Dendritic cell treated with granulocyte-macrophage colony-stimulating factor and Interleukin-4, amounts not matched to agents 40 ng/mL and 50 ng/mL, for 4 days (primary cell): ENCODE results near the gene CABLES1.
"Not testable (repeated sequence)": the region's sequence is repeated elsewhere in the genome, so short reads cannot be mapped to it uniquely, and the experiment has no call there.

Source experiments
- H3K27ac Mint-ChIP-seq: one replicate; pipeline ENCODE4 v1.8.0; 2022; ENCODE audit warnings: mild to moderate bottlenecking, mixed read lengths
- H3K27me3 Mint-ChIP-seq: one replicate; pipeline ENCODE4 v1.8.0; 2022; ENCODE audit warnings: mild to moderate bottlenecking, mixed read lengths
- H3K36me3 Mint-ChIP-seq: one replicate; pipeline ENCODE4 v1.8.0; 2022; ENCODE audit warnings: low read depth, mixed read lengths
- H3K4me1 Mint-ChIP-seq: one replicate; pipeline ENCODE4 v1.8.0; 2022; ENCODE audit warnings: low read depth, mixed read lengths
- H3K4me3 Mint-ChIP-seq: one replicate; pipeline ENCODE4 v1.8.0; 2022; ENCODE audit warnings: mild to moderate bottlenecking, moderate library complexity, mixed read lengths
- H3K9me3 Mint-ChIP-seq: one replicate; pipeline ENCODE4 v1.8.0; 2022; ENCODE audit warnings: mixed read lengths
- intact Hi-C: fragments of 100-400 bp; cut with micrococcal nuclease; formaldehyde crosslinking; loops from one replicate; pipeline ENCODE4 v1.15.0; 2022

Gene CABLES1

GRCh38 chr18:23134780-23135549 lies at the start of gene CABLES1:
Gene CABLES1 (plus strand): TSS chr18:23135485. CDS start chr18:23135763, 278 bp downstream.
- H3K4me1 Mint-ChIP-seq, result peaks cover 42% of the 10 kb centered on the region
- H3K27me3 Mint-ChIP-seq, result peaks cover 65% of the 10 kb centered on the region
- H3K9me3 Mint-ChIP-seq, result no peaks in the 10 kb centered on the region
- H3K27ac Mint-ChIP-seq, result peak within 1 kb of the TSS; percentile 76
- peak within 1 kb of the TSS; percentile 79 for H3K4me3 Mint-ChIP-seq
- intact Hi-C loops, result loop anchor here (5.0 to 10.0 kb wide), 3 partner anchors 107 to 277 kb away; no protein-coding TSS in a partner anchor
- H3K36me3 Mint-ChIP-seq, result no peaks in the 10 kb centered on the region

GRCh38 chr18:23087352-23087751 lies 47.9 kb upstream of the CABLES1 start:
- Mint-ChIP-seq H3K4me3 (no peak overlapping the region), H3K27me3 (peaks cover 18% of the 10 kb centered on the region), H3K9me3 (no peaks in the 10 kb centered on the region), H3K4me1 (peaks cover 19% of the 10 kb centered on the region), H3K27ac (no peak overlapping the region), H3K36me3 (no peaks in the 10 kb centered on the region)
- intact Hi-C loops, result no loop called here

- Mint-ChIP-seq H3K36me3 (no peaks in the 10 kb centered on the region), H3K4me3 (no peak overlapping the region), H3K27me3 (peaks cover 18% of the 10 kb centered on the region), H3K27ac (peak overlapping the region; percentile 75), H3K4me1 (peaks cover 29% of the 10 kb centered on the region), H3K9me3 (no peaks in the 10 kb centered on the region)
- intact Hi-C loops, result no loop called here
Observed at GRCh38 chr18:23088310-23088709, 47.0 kb upstream of the CABLES1 start.

GRCh38 chr18:23091017-23091993 lies 44.0 kb upstream of the CABLES1 start:
- H3K9me3 Mint-ChIP-seq, H3K36me3 Mint-ChIP-seq, H3K4me3 Mint-ChIP-seq: not testable (repeated sequence)
- peaks cover 37% of the 10 kb centered on the region for H3K4me1 Mint-ChIP-seq
- H3K27ac Mint-ChIP-seq, result peak overlapping the region; percentile 83
- H3K27me3 Mint-ChIP-seq, result peaks cover 21% of the 10 kb centered on the region
- intact Hi-C loops, result loop anchor here (5.0 kb wide), 1 partner anchor 34 kb away; no protein-coding TSS in a partner anchor

GRCh38 chr18:23092121-23092520 lies 43.2 kb upstream of the CABLES1 start:
- H3K36me3 Mint-ChIP-seq, result no peaks in the 10 kb centered on the region
- H3K27ac Mint-ChIP-seq, result peak overlapping the region; percentile 83
- H3K4me3 Mint-ChIP-seq, result no peak overlapping the region
- intact Hi-C loops, result loop anchor here (5.0 kb wide), 1 partner anchor 35 kb away; no protein-coding TSS in a partner anchor
- H3K4me1 Mint-ChIP-seq, result peaks cover 37% of the 10 kb centered on the region
- peaks cover 20% of the 10 kb centered on the region for H3K27me3 Mint-ChIP-seq
- H3K9me3 Mint-ChIP-seq, result no peaks in the 10 kb centered on the region

- H3K9me3 Mint-ChIP-seq, H3K36me3 Mint-ChIP-seq, H3K27ac Mint-ChIP-seq, H3K4me3 Mint-ChIP-seq: not testable (repeated sequence)
- intact Hi-C loops, result loop anchor here (5.0 kb wide), 1 partner anchor 36 kb away; no protein-coding TSS in a partner anchor
- Mint-ChIP-seq H3K27me3 (peaks cover 20% of the 10 kb centered on the region), H3K4me1 (peaks cover 35% of the 10 kb centered on the region)
Observed at GRCh38 chr18:23093130-23093529, 42.2 kb upstream of the CABLES1 start.

- H3K4me3 Mint-ChIP-seq, result no peak overlapping the region
- H3K9me3 Mint-ChIP-seq, result no peaks in the 10 kb centered on the region
Observed at GRCh38 chr18:23093772-23094171, 41.5 kb upstream of the CABLES1 start.

GRCh38 chr18:23094411-23095190 lies 40.7 kb upstream of the CABLES1 start:
- no peaks in the 10 kb centered on the region for H3K36me3 Mint-ChIP-seq
- H3K9me3 Mint-ChIP-seq, result no peaks in the 10 kb centered on the region
- H3K4me1 Mint-ChIP-seq, result peaks cover 30% of the 10 kb centered on the region
- peaks cover 20% of the 10 kb centered on the region for H3K27me3 Mint-ChIP-seq
- H3K27ac Mint-ChIP-seq, result peak overlapping the region; percentile 47
- H3K4me3 Mint-ChIP-seq, result no peak overlapping the region
- intact Hi-C loops, result loop anchor here (5.0 kb wide), 1 partner anchor 37 kb away; no protein-coding TSS in a partner anchor

More at GRCh38 chr18:23093772-23094171, 41.5 kb upstream of the CABLES1 start:
- Mint-ChIP-seq H3K27ac (peak overlapping the region; percentile 47), H3K4me1 (peaks cover 30% of the 10 kb centered on the region), H3K36me3 (no peaks in the 10 kb centered on the region), H3K27me3 (peaks cover 20% of the 10 kb centered on the region)
- intact Hi-C loops, result loop anchor here (5.0 kb wide), 1 partner anchor 36 kb away; no protein-coding TSS in a partner anchor

GRCh38 chr18:23095463-23095862 lies 39.8 kb upstream of the CABLES1 start:
- no peaks in the 10 kb centered on the region for H3K36me3 Mint-ChIP-seq
- intact Hi-C loops, result no loop called here
- peaks cover 20% of the 10 kb centered on the region for H3K27me3 Mint-ChIP-seq
- H3K4me1 Mint-ChIP-seq, result peaks cover 28% of the 10 kb centered on the region
- H3K4me3 Mint-ChIP-seq, result no peak overlapping the region
- peak overlapping the region; percentile 39 for H3K27ac Mint-ChIP-seq
- no peaks in the 10 kb centered on the region for H3K9me3 Mint-ChIP-seq

GRCh38 chr18:23097016-23097415 lies 38.3 kb upstream of the CABLES1 start:
- H3K4me3 Mint-ChIP-seq, intact Hi-C loops, H3K9me3 Mint-ChIP-seq, H3K36me3 Mint-ChIP-seq: not testable (repeated sequence)
- Mint-ChIP-seq H3K27ac (peak overlapping the region; percentile 32), H3K4me1 (peaks cover 31% of the 10 kb centered on the region), H3K27me3 (peaks cover 20% of the 10 kb centered on the region)

GRCh38 chr18:23099621-23100020 lies 35.7 kb upstream of the CABLES1 start:
- peaks cover 12% of the 10 kb centered on the region for H3K4me1 Mint-ChIP-seq
- H3K27ac Mint-ChIP-seq, result peak overlapping the region; percentile 38
- no peaks in the 10 kb centered on the region for H3K36me3 Mint-ChIP-seq
- H3K9me3 Mint-ChIP-seq, result no peaks in the 10 kb centered on the region
- H3K4me3 Mint-ChIP-seq, result no peak overlapping the region
- intact Hi-C loops, result no loop called here
- H3K27me3 Mint-ChIP-seq, result peaks cover 12% of the 10 kb centered on the region

- intact Hi-C loops, result no loop called here
- Mint-ChIP-seq H3K27me3 (peaks cover 6% of the 10 kb centered on the region), H3K9me3 (peaks cover 8% of the 10 kb centered on the region), H3K27ac (peak overlapping the region; percentile 60), H3K36me3 (no peaks in the 10 kb centered on the region), H3K4me3 (no peak overlapping the region), H3K4me1 (peaks cover 30% of the 10 kb centered on the region)
Observed at GRCh38 chr18:23101861-23102432, 33.3 kb upstream of the CABLES1 start.
